Measurements from ENCODE around the gene SYK.
"Not testable (repeated sequence)": the region's sequence is repeated elsewhere in the genome, so short reads cannot be mapped to it uniquely, and the experiment has no call there.

The SYK gene

DNA sequence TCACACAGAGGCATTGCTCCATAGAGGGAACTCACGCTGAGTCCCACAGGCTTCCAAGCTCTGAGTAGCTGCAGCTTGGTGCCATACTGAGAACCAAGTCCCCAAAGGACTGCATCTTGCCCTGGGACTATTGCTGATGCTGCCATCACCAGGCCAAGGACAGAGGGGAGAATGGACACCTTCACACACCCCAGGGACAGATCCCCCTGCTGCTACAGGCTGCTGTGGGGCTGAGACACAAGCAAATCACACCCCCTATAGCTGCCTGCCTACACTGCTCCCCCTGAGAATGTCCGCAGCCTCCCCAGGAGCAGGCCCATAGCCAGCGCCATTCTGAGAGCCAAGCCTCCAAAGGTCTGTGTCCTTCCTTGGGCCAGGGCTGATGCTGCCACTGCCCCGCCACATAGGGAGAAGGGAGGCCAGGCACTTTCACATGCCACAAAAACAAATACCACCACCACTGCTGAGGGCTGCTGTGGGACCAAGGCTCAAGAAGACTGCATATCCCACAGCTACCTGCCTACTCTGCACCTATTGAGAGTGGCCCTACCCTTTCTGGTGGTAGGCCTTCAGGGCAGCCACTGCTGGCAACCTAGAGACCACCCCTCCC lies 81.5 kb downstream of the SYK start:
- no peak for DNase-seq

DNA sequence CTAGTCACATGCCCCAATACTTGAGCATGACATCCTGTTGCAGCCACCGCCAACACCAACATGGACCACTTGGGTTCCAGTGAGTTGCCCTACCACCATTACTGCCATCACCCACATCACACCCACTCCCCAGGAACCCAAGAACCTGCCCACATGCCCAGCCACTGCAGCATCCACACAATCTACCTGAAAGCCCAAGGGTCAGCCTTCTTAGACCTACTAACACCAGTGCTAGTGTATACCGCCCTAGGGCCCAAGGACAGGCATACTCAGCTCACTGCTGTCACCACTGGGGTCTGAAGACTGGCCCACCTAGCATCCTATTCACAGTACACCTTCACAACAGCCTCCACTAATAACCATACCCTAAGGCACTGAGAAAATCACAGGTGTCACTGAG lies 82.0 kb downstream of the SYK start:
- DNase-seq, result no peak

DNA sequence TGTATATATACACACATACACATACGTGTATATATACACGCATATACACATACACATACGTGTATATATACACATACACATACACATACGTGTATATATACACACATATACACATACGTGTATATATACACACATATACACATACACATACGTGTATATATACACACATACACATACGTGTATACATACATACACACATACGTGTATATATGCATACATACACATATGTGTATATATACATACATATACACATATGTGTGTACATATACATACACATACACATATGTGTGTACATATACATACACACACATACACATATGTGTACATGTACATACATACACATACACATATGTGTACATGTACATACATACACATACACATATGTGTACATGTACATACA lies 82.6 kb downstream of the SYK start:
- DNase-seq, result no peak

DNA sequence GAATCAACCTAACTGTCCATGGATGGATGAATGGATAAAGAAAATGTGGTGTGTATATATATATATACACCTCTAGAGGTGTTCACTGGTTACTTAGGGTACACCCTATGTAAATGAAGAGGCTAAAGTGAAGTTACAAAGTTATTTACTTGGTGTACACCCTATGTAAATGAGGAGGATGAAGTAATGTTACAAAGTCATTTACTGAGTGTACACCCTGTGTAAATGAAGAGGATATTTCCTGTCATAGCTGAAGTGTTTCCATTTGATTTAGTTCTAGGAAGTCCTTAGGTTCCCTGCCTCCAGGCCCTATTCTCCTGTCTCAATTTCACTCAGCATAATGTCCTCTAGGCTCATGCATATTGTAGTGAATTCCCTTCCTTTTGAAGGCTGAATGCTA lies 85.2 kb downstream of the SYK start:
- DNase-seq, result not testable (repeated sequence)

DNA sequence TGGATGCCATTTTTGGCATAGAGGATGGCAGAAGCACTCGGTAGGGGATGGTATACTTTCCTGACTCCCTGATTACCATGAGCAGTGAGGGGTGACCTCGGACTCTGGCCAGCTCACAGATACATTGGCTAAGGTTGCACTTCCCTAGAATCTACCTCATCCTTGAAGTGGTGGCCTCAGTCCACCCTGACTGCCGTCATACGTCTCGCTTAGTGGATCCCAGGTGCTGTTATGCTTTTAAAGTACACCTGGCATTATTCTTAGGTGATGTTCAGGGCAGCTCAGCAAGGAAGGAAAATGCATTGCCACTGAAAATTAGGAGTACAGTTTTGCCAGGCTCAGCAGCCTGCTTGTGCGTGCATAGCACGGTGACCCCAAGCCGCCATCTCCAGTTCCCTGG lies 87.3 kb downstream of the SYK start:
- DNase-seq, result no peak

DNA sequence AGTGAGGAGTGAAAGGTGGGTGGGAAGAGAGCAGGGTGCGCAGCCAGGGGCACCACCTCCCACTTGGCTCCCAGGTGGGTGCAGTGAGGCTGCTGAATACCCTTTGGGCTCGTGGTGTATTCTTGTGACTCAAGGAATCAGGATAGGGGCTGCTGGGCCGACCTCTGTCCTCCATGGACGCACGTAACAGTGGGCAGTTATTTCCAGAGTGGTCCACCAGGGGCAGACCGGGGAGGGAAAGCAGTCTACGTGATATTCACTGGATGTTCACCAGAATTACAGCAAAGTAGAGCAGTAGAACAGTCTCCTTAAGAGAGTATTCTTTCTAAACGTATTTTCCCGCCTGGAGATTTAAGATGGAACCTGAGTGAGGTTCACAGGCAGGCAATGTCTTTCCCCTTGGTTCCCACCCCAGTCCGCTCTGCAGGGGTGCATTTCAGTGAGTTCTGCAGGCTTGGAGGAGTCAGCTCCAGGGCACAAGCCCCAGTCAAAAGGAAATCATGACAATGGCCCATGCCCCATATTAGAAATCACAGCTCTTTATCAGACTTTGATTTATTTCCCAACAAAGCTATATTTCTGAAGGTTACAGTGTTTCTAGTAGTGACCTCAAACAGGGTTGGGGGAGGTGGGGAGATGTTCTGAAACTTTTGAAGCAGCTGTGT lies 88.7 kb downstream of the SYK start:
- DNase-seq, result no peak

DNA sequence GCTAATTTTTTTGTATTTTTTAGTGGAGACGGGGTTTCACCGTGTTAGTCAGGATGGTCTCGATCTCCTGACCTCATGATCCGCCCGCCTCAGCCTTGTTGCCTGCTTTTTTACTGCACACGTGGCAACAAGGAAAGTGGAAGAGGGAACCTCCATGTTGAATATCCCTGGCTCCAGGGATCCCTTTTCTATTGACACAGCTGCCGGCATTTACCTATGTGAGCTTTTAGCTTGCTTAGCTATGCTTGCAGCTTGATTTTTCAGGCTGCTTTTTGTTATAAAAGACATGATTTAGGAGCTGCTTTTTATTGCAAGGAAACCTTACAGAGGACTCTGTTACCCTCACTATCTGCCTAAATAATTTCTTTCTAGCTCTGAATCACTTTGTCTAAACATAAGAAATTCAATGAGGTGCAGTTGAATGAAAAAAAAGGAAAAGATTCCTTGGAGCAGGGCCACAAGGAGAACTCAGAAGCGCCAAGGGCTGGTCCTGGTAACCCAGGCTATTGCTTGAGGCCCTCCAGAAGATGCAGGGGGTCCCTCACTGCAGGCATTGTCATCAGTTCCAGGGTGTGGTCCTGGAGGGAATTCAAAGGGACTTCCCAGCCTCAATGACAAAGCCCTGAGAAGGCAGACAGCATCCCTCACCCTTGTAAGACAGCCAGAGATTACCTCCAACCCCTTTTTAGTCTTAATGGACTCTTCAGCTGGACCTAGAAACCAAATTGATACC lies 89.9 kb downstream of the SYK start:
- DNase-seq, result no peak

DNA sequence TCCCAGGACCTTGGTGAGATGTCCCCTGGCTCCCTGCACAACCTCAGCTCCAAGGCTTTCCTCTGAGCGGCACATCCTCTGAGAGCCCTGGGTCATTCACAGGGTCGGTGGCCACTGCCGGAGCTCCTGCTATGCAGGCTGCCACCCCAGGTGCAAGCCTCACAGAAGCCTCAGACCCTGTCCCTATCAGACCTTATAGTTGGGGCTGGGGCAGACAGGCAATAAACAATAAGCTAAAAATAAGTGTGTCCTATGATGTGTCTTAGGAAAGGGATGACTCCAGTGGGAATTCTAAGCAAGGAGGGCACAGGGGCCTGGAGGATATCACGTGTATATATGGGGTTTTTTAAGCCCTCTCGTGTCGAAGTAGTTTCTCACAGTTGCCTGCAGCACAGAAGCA lies 91.3 kb downstream of the SYK start:
- no peak for DNase-seq

DNA sequence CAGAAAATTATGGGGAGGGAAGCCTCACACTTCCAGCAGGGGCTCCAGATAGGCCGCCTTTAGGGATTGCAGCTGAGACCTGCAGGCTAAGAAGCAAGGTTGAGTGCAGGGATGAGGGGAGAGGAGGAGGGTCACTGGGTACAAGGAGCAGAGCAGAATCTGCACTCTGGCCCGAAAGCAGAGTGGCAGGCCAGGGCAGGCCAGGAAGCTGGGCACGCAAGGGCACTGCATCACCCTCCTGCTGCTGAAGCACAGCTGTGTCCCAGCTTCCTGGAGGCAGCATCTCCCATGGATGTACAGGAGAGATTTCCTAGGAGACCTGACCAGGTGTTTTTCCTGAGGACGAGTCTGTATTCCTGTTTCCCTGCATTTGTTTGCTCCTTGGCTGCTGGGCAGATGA lies 92.1 kb downstream of the SYK start:
- no peak for DNase-seq

DNA sequence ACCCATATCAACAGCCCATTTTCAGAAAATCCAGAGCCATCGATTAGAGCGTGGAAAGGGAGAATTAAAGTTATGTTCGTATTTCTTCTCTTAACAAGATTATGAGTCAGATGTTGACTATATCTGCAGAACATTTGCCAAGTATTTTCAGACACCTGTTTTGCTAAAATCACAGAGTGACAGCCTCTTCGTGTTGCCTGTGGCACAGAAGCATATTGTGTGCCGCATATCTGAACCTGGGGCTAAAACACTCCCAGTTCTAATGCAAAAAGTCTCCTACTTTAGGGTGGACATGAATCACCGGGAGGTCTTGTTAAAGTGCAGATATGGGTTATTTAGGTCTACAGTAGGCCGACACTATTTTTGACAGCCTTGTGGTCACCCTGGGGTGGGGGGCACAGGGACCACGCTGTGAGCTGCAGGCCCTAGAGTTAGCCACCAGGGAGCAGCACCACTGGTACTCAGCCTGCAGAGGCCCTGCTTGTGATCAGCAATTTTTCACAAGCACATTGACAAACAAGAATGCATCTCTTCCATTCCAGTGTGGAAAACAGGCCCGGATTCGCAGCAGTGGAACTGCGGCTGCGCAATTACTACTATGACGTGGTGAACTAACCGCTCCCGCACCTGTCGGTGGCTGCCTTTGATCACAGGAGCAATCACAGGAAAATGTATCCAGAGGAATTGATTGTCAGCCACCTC lies 93.5 kb downstream of the SYK start:
- DNase-seq, result no peak

DNA sequence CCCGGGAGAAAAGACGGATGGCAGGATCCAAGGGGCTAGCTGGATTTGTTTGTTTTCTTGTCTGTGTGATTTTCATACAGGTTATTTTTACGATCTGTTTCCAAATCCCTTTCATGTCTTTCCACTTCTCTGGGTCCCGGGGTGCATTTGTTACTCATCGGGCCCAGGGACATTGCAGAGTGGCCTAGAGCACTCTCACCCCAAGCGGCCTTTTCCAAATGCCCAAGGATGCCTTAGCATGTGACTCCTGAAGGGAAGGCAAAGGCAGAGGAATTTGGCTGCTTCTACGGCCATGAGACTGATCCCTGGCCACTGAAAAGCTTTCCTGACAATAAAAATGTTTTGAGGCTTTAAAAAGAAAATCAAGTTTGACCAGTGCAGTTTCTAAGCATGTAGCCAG lies 94.2 kb downstream of the SYK start:
- DNase-seq, result no peak

DNA sequence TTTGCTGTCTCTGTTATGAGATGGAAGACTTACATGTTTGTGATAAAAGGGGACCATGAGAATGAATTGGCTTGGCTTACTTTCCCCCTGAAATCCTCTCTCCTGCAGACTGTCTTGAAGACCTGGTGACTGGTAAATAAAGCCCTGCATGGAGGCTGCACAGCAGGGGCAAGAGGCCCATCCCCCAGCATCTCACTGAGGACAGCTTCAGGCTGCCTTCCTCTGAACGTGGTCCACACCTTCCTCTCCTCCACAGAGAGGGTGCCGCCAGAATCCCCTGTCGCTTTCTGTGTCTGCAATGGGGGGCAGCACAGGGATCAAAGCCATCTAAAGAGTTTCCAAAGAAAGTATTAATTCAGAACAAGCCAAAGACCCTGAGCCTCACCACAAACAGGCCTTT lies 94.6 kb downstream of the SYK start:
- DNase-seq, result no peak

DNA sequence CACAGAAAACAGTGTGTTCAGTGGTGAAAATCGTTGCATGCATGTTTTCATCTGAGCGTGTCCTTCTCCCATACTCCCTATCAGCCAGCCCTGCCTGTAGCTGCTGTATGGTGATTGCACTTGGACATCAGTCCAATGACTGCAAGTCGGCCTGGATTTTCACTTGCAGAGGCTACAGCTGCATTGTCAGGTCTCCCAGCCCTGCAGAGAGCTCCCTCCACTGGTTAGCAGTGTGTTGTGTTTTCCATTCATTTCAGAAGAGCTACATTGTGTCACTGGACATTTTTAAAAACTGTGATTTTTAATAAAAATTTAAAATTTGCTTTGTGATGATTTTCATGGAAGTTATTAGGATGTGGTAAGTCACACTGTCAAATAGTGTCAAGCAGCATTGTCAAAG lies 96.6 kb downstream of the SYK start:
- DNase-seq, result no peak

DNA sequence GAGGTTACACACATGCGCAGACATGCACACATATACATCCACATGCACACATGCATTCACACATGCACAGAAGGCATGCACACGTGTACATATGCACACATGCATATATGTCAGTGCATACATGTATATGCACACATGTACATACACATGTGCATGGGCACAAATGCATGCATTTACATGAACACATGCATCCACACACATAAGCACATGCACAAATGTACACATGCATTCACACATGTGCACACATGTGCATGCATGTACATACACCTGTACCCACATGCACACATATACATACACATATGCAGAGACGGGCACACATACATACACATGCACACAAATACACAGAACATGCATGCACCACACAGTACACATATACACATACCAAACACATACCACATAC lies 97.7 kb downstream of the SYK start:
- DNase-seq, result no peak

DNA sequence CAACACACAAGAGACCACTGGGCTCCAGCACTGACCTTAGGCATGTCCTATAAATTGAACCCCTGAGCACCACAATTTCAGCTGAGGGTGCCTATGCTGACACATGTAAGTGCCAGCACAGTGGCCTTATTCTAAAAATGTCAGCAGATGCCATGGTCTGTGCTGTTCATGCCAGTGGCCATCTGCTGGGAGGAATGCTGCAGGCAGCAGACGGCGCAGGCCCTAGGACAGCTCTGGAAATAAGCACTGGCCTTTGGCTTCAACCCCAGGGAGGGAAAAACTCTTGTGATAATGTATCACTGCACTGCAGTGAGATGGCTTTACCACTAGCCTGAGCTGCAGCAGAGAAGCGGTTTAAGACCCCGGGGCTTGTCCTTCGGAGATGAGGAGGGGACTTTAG lies 98.5 kb downstream of the SYK start:
- DNase-seq, result no peak

DNA sequence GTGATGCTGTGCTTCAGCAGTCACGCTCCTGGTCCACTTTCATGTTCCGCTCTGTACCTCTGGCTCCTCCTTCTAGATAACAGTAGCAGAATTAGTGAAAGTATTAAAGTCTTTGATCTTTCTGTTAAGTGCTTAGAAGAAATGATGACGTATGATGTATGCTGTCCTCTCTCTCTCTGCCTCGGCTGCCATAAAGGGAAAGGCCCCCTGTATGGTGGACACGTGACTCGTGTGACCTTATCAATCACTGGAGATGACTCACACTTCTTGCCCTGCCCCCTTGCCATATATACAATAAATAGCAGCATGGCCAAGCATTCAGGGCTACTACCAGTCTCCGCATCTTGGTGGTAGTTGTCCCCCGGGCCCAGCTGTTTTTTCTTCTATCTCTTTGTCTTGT lies 100.3 kb downstream of the SYK start:
- no peak for DNase-seq

DNA sequence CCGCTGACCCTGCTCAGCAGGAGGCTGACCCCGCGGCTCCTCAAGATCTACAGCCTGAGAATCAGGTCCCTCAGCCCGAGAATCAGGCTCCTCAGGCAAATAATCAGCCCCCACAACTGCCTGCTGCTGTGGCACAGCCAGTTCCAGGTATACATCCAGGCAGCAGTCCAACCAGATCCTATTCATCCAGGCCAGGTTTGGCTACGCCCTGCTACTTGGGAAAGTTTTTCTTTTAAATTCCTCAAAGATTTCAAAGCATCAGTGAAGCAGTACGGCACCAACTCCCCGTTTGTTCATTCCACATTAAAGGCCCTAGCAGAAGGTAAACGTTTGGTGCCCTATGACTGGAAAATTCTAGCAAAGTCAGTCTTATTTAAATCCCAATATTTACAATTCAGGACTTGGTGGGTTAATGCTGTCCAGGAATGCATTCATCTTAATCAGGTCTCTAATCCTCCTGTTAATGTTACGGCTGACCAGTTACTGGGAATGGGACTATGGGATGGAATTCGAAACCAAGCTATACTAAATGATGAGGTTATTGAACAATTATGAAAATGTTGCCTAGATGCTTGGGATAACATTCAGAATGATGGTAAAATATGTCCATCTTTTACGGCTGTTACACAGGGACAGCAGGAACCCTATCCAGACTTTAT lies 102.3 kb downstream of the SYK start:
- no peak for DNase-seq

DNA sequence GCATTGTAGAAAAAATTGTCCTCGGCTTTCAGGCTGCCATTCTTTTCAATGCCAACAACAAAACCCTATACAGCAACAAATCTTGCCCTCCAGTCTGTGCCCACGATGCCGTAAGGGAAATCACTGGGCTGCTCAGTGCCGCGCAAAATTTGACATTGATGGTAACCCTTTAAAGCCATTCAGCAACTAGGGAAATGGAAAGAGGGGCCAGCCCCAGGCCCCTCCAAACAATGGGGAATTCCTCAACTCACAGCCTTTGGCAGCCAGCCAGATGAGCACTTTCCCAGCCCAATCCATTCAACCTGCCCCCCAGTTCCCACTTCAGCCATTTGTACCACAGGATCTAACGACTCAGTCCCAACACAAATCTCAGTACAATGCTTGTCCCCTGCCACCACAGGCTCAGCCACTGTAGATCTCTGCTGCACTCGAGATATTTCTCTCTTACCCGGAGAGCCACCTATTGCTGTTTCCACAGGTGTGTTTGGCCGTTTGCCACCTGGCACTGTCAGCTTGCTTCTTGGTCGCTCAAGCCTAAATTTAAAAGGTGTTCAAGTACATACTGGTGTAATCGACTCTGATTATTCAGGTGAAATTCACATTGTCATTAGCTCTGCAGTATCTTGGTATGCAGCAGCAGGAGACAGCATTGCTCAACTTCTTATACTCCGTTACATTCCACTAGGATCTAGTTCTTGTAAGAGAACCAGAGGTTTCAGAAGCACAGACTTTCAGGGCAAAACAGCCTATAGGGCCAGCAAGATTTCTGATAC lies 103.3 kb downstream of the SYK start:
- DNase-seq, result no peak

DNA sequence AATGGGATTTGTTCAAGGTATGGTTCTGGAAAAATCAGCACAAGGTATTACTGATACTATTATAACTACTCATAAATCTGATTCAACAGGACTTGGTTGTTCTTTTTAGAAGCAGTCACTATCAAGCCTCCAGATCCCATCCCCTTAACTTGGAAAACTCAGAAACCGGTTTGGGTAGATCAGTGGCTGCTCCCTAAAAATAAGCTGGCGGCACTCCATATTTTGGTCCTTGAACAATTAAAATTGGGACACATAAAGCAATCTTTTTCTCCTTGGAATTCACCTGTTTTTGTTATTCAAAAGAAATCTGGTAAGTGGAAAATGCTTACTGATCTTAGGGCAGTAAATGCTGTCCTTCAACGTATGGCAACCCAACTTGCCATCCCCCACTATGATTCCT lies 104.2 kb downstream of the SYK start:
- DNase-seq, result no peak

DNA sequence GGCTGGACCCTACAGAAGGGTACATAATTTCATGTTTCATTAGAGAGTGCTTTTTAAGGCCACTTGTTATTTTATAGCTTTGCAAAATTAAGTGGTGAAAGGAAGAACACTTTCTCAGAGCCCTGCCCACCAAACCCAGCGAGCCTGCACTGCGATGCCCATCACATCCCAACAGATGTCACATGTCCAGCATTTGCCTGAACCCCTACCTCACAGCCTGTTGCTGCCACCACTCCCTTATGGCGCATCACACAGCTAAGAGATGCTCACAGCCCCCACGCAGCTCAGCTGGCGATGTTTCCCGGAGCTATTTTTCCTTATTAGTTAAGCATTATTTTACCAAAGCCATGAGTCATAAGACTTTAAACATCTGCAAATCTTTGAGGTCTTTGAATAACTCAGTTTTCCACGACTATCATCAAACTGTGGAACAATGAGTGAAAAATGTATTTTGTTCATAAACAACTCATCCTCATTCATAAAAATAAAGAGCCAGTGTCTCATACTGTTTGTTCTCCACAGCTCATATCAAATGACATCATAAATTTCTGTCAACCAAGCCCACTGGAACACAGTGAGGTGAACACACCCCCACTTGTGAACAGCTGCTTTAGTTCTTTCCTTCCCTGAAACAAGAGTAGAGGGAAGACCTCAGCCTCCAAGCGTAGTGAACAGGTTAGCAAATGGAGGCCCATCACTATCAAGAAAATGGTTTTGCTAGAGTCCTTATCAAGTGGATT lies 104.9 kb downstream of the SYK start:
- no peak for DNase-seq

DNA sequence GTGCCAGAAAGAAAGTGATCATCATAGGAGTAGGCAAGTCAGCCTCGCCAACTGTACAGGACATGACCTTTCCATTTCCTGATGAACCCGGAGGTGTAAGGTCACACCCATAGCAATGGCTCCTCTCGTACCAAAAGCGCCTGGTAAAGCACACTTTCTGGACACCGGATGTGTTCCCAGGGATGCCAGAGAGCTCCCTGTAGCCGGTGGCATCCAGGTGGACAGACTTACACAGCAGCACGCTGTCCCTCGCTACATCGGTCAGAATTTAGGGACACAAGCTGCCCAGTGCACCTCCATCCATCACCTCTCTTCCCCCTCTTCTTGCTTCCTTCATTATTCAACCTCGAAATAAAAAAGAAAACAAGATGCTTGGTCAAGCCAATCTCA lies 105.4 kb downstream of the SYK start:
- DNase-seq, result no peak

DNA sequence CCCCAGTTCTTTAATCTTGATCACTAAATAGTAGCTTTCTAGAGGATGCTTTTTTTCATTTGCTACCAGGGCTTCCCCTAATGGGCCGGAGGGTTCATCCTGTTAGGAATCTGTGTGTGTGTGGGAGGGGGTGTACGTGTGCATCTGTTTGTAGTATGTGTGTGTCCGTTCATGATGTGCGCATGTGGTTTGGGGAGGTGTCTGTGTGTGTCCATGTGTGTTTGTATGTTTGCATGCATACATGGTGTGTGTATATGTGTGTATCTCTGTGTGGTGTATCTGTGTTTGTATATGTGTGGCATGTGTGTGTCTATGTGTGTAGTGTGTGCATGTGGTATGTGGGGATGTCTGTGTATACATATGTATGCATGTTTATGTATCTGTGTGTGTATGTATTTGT lies 106.2 kb downstream of the SYK start:
- DNase-seq, result no peak

All from central memory CD4-positive, alpha-beta T cell (primary cell).